NCI-H2196 (cell line): Measurements from ENCODE around the gene SMPD3.

Experiments used
- DNase-seq: peaks from one replicate; lab custom pipeline; 2025; ENCODE audit not compliant: unreplicated experiment; lab: John Stamatoyannopoulos, UW

SMPD3 gene

GRCh38 chr16:68406458-68407152, 41.7 kb downstream of the SMPD3 start:
- no peak for DNase-seq

- DNase-seq: no peak
Observed at GRCh38 chr16:68404736-68405345, 43.5 kb downstream of the SMPD3 start.

GRCh38 chr16:68403704-68404103, 44.6 kb downstream of the SMPD3 start:
- no peak for DNase-seq

GRCh38 chr16:68403177-68403576, 45.1 kb downstream of the SMPD3 start:
- no peak for DNase-seq

GRCh38 chr16:68402748-68403040, 45.6 kb downstream of the SMPD3 start:
- DNase-seq: no peak

- no peak for DNase-seq
Observed at GRCh38 chr16:68401871-68402747, 46.2 kb downstream of the SMPD3 start.

- DNase-seq: no peak
Observed at GRCh38 chr16:68400924-68401460, 47.3 kb downstream of the SMPD3 start.

GRCh38 chr16:68400083-68400923, 48.0 kb downstream of the SMPD3 start:
- DNase-seq: no peak

- DNase-seq: no peak
Observed at GRCh38 chr16:68399456-68399855, 48.9 kb downstream of the SMPD3 start.

- no peak for DNase-seq
Observed at GRCh38 chr16:68397710-68398201, 50.6 kb downstream of the SMPD3 start.

- DNase-seq: no peak
Observed at GRCh38 chr16:68396481-68396880, 51.8 kb downstream of the SMPD3 start.

- DNase-seq: no peak
Observed at GRCh38 chr16:68395815-68396214, 52.5 kb downstream of the SMPD3 start.

GRCh38 chr16:68395167-68395786, 53.0 kb downstream of the SMPD3 start:
- DNase-seq: no peak

- DNase-seq: no peak
Observed at GRCh38 chr16:68393333-68393732, 55.0 kb downstream of the SMPD3 start.

- no peak for DNase-seq
Observed at GRCh38 chr16:68389750-68390371, 58.4 kb downstream of the SMPD3 start.

GRCh38 chr16:68389006-68389405, 59.3 kb downstream of the SMPD3 start:
- DNase-seq: no peak

GRCh38 chr16:68388124-68388523, 60.2 kb downstream of the SMPD3 start:
- no peak for DNase-seq

- no peak for DNase-seq
Observed at GRCh38 chr16:68387301-68387700, 61.0 kb downstream of the SMPD3 start.

GRCh38 chr16:68386628-68387027, 61.7 kb downstream of the SMPD3 start:
- DNase-seq: no peak

- DNase-seq: no peak
Observed at GRCh38 chr16:68385371-68385770, 62.9 kb downstream of the SMPD3 start.
